ENCODE results near the gene RBP4. TPM values are rescaled to one million over a fixed set of nuclear protein-coding genes. Genes with fewer than 3 reads are reported as not detected.

The RBP4 gene
- polyA plus RNA-seq, 3 donors, result 0.61 to 0.98 (median 0.93) TPM

DNA sequence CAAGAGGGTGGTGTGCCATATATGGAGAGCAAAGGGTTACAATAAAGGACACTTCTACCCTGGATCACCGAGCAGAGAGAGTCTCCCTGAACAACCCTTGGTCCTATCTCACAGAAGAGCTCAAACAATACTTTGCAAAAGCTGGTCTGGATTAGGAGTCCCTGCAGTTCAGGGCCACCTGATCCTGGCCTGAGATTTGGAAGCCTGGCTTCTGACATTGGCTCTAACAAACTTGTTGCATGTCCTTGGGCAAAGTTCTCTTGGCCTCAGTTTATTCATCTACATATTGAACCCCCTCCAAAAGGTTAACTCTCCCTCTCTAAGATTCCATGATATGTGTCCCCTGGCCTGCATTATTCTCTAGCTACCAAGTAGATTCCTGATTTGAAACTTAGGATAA lies 1.7 kb downstream of the RBP4 start:
- no peak for DNase-seq (ENCODE audit: extremely low read depth in 1 of 11, low read depth in 9 of 11, low spot score in 4 of 11)

DNA sequence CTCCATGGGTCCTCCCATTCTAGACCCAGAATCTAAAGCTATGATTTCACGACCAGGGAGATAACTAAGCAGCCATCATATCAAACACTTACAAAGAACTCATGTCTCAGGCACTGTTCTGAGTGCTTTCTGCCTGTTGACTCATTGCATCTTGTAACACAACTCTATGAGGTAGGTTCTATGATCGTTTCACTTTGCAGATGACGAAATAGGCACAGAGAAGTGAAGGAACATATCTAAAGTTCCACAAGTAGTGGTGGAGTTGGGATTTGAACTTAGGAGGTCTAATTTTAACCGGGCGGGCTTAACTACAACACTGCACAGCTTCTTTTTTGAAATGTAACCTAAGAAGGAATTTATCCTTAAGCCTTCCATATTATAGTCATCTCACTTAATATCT lies 2.9 kb downstream of the RBP4 start:
- no peak for DNase-seq (ENCODE audit: extremely low read depth in 1 of 11, low read depth in 9 of 11, low spot score in 4 of 11)

DNA sequence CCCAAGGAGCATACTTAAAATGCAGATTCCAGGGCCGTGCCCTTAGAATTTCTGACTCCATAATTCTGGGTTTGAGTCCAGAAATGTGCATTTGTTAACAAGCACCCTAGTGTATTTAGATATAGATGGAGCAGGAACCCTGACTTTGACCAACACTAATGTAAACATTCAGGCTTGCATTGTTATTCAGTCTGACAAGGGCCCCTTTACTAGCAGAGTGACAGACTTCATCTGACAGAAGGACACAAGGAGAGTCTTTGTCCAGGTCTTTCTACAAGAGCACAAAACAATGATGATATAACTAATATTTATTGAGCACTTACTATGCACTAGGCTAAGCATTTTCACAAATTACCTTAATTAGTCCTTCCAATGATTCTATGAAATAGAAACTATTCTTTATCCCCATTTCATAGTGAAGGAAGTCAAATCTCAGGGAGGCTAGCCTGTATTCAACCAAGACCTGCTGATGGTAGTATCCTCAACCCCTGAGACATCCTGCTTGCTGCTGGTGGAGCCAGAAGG lies 3.9 kb downstream of the RBP4 start:
- DNase-seq (ENCODE audit: extremely low read depth in 1 of 11, low read depth in 9 of 11, low spot score in 4 of 11), result no peak

DNA sequence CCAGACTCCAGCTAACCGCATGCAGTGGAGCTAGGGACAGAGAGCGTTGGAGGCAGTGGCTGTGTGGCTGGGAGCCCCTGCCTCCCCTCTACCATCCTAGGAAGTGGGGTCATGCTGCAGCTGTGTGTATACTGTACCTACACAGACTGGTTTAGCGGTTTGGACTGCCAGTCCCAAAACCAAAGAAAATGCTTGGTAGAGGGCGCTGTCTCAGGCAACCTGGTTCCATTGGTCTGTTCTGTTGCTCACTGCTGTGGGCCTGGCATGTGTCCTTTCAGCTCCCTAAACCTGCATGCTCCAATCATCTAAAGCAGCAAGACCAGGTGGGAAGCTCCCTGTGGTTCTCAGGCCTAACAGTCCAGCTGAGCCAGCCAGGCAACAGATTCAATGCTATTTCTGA lies 4.5 kb downstream of the RBP4 start:
- DNase-seq (ENCODE audit: extremely low read depth in 1 of 11, low read depth in 9 of 11, low spot score in 4 of 11), result no peak

DNA sequence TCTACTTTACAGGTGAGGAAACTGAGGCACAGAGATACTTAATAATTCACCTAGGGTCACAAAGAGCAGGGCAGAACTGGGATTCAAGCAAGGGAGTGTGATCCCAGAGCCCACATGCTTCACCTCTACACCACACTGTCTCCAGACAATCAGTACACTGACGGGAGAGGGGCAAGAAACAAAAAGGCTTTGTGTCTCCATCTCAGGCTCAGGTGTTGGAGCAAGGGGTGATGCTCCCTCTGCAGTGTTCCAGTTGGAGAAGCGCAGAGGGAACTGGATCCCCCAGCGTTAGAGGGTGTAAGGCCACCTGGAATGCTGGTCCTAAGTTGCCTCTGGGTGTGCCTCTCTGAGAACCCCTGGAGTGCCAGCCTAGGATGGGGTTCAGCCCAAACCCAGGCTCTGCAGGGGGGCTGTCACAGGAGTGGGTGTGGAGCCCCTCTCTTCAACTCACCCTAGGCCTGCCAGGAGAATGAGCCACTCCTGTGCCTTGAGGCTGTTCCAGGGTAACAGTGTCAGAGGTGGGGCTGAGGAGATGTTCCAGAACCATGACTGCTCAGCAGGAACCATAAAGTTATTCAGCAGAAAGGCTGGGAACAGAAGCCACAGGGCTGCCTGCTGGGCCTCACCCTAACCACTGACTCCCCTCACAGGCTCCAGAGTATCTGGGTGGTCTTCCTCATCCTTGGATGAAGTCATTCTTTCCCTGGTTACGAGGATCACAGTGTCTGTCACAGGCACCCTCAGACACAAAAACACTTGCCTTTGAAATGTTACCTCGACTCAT lies 5.5 kb downstream of the RBP4 start:
- no peak for DNase-seq (ENCODE audit: extremely low read depth in 1 of 11, low read depth in 9 of 11, low spot score in 4 of 11)

DNA sequence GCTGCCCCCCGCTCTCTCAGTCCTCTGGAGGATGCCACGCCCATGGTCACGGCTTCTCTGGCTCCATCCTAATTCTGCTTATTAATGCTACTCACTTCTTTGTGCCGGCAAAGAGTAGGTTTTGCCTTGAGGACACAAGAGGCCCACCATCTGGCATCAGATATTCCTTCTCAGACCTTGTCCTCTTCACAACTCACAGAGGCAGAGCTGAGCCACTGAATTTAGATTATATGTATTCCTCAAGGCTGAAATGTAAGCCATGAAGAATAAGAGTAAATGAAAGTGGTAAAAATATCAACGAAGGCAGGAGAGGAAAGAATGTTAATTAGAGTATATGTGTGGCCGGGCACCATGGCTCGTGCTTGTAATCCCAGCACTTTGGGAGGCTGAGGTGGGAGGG lies 6.5 kb downstream of the RBP4 start:
- DNase-seq (ENCODE audit: extremely low read depth in 1 of 11, low read depth in 9 of 11, low spot score in 4 of 11), result no peak

DNA sequence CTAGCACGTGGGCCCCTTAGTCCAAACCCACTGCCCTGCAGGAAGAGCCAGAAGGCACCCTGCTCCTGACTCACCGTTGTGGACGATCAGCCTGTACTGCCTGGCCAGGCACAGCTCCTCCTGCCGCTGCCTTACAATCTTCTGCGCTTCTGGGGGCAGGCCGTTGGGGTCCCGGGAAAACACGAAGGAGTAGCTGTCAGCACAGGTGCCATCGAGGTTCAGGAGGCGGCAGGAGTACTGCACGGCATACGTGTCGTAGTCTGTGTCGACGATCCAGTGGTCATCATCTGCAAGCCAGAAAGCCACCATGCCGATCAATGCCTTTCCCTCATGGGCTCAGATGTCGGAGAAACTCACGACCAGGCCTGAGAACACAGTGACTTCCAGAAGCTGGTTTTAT lies 7.3 kb downstream of the RBP4 start:
- DNase-seq (ENCODE audit: extremely low read depth in 1 of 11, low read depth in 9 of 11, low spot score in 4 of 11), result no peak

DNA sequence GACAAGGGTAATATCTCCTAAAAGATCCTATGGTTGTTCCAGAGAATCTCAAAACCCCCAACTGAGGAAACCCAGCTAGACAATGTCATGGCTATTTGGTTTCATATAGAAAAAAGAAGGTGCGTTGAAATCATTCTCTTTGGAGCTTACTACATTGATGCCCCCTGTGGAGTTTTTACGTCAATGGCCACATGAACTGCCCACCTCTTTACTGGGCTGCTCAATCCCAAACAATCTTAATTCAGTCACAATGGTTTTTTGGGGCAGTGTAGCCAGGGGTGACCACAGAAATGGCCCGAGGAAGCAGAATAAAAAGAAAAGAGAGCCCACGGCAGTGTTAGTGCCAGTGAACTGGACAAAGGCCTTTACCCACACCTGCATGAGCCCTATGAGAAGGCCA lies 7.8 kb downstream of the RBP4 start:
- no peak for DNase-seq (ENCODE audit: extremely low read depth in 1 of 11, low read depth in 9 of 11, low spot score in 4 of 11)

DNA sequence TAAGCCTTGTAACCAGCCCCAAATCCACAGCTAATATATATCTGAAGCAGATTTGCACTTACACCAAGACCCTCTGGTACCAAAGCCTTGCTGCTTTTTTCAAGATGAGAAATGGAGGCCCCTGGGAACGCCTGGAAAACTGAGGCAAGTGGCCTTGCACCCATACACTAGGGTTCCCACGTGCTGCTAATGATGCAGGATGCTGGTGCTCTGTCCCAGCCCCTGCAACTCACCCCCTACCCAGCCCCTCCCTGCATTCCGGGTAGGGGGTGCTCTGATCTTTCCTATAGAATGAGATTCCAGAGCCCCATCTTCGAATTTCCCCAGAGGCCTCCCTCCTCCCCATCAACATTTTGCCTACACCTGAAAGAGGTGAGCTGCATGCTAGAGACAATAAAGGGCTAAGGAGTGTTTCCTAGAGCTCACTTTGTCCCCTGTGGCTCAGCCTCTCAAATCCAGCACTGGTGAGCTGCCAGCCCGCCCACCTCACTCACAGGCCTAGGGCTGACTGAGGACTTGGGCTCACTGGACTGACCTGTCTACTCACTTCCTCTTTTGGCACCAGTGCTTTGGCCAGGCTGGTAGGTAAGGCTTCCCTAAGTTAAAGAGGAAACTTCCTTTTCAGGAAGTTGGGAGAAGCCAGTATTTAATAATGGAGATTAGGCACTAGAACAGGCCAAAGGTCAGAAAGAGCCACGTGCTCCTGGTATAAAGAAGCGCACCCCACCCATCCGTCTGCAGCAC lies 9.8 kb downstream of the RBP4 start:
- DNase-seq (ENCODE audit: extremely low read depth in 1 of 11, low read depth in 9 of 11, low spot score in 4 of 11), result no peak

DNA sequence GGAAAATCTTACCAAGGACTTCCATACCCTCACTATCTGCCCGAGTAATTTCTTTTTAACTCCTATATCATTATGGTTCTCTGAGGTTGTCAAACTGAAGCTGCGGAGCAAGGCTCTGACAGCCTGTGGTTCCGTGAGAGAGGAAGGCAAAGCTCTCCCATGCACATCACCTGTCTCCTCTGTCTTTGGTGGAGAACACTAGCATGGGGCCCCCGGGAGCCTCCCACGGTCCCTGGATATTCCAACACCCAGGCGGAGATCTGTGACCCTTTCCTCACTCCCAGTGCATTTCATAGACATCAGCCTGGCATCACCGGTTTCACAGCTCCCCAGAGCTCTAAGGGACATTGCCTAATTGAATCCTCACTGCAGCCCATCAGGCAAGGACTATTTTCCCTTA lies 10.4 kb downstream of the RBP4 start:
- no peak for DNase-seq (ENCODE audit: extremely low read depth in 1 of 11, low read depth in 9 of 11, low spot score in 4 of 11)

DNA sequence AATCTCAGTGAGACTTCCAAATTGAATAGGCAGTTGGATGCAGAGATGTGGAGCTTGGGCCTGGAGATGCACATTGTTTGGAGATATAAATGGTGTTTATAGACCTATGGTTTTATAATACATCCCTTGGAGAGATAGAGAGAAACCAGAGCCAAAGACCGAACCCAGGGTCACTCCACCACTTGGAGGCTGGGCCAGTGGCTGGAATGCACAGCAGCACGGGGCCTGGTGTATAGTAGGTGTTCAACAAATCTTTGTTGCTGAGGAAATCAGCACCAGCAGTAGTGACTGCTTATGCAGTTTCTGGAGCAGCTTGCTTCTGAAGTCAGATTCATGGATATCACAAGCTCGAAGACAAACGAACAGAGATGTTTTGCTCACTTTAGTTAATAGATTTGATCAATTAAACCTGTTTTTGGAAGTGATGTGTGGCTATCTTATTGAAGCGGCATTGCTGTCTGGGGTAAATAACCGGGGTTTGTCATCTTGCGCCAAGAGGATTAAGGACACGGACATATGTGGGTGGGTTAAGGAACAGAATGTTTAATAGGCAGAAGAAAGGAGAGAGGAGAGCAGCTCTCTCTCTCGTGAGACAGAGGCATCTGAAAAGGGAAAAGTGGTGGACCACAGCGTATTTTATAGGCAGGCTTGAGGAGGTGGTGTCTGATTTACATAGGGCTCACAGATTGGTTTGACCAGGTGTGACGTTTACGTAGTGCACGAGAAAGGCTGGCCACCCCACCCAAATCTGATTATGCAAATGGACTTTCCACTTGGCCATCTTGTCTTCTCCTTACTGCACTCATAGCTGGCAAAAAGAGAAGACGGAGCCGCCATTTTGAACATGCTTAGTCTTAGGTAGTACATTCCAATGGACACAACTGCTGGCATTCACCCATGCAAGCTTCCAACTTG lies 11.1 kb downstream of the RBP4 start:
- DNase-seq (ENCODE audit: extremely low read depth in 1 of 11, low read depth in 9 of 11, low spot score in 4 of 11), result no peak

DNA sequence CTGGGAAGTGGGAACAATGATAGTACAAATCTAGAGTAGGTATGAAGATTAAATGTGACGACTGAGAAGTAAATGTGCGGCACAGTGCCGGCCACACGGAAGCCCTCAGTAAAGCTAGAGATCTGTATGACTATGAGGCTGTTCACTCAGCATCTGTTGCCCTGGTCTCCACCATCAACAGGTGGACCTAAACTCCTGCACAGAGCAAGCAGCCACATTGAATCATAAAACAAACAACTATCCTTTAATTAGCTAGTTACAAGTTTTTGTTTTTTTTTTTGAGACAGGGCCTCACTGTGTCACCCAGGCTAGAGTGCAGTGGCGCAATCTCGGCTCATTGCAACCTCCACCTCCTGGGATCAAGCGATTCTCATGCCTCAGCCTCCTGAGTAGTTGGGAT lies 16.6 kb downstream of the RBP4 start:
- DNase-seq (ENCODE audit: extremely low read depth in 1 of 11, low read depth in 9 of 11, low spot score in 4 of 11), result no peak

DNA sequence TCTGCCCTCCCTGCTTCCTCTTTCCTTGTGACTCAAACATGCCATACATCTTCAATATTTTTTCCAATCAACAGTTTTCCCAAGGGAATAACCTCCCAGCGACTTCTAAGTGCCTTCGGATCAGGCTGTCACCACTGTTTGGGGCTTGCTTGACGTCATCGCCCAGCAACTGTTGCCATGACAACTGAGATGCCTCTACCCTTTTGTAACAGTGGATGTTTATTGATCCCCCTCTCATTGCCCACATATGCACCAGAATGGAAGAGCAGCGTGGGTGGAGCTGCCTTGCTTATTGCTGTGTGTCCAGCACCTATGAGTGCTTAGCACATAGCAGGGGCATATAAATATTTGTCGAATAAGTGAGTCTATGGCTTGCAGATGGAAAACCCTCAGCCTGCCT lies 20.2 kb downstream of the RBP4 start:
- DNase-seq (ENCODE audit: extremely low read depth in 1 of 11, low read depth in 9 of 11, low spot score in 4 of 11), result no peak

DNA sequence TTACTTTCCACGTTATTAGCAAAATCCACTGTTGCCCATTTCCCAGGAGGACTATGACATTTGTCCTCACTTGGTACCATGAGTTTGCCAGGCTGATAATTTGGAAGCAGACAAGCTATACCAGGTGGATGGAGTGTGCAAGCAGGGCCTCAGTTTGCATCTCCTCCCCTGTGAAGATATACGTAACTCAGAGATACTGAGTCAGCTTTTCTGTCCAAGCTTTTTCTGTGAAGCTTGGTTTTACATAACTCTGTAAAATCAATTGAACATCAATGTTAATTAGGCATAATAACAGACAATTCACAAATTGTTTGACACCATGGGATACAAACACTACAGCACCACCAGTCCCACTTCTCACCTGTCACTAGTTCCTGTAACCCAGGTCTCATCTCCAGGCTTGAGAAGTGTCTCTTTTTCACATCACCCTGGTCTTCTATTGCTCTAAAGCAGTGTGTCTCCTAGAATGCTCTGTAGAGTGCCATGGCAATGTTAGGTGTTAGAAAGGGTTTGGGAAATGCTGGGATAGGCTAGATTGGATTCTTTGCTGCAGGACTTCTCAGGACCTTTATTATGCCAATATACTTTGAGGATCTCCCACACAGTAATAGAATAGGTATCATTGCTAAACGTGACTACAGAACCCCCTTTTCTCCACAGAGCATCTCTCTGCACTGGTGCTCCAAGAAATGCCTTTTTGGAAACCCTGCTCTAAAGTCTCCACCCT lies 20.9 kb downstream of the RBP4 start:
- no peak for DNase-seq (ENCODE audit: extremely low read depth in 1 of 11, low read depth in 9 of 11, low spot score in 4 of 11)

DNA sequence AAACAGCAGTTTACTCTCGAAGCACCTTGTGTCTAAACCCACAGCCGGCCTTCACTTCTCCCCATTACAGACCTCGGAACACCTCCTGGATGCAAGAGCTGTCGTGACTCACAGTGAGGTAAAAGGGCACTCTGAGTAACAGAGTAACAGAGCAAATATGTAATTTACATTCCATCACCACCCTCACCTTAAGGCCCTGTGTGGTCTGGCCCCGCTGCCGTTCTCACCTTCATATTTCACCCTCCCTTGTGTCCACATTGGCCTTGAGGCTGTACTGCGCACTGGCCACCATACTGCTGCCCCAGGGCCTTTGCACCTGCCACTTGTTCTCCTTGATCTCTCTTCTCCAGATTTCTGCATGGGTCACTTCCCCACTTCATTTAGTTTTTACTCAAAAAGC lies 21.9 kb downstream of the RBP4 start:
- no peak for DNase-seq (ENCODE audit: extremely low read depth in 1 of 11, low read depth in 9 of 11, low spot score in 4 of 11)

DNA sequence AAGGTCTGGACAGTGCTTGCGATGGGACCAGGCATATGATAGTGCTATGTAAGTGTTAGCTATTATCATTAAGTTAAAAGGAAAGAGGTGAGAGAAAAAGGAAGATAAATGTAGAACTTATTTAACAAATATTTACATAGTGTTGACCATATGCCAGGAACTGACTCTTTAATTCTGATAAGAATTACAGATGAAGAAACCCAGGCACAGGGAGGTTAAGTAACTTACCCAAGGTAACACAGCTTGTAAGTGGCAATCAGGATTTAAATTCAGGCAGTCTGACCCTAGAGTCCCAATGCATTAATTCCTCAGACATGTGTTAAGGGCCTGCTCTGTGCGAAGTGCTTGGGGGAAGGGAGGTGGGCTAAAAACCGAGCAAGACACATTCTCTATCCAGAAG lies 23.5 kb downstream of the RBP4 start:
- DNase-seq (ENCODE audit: extremely low read depth in 1 of 11, low read depth in 9 of 11, low spot score in 4 of 11), result no peak

DNA sequence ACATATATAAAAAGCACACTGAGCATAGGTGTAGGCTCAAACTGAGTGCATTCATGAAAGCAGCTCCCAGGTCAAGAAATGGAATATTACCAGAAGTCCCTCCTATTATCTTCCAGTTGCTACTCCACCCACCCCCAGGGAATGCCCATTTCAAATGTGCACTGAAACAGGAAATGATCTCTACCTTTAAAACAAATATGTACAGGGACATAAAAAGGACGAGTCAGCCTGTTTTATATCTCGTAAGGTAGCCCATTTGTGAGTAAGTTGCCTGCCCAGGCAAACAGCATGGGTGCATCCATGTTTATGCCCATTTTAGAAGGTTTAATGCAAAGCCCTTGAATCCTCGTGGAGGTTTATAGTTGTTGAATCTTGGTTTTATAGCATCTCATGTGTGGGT lies 24.1 kb downstream of the RBP4 start:
- DNase-seq (ENCODE audit: extremely low read depth in 1 of 11, low read depth in 9 of 11, low spot score in 4 of 11), result no peak

DNA sequence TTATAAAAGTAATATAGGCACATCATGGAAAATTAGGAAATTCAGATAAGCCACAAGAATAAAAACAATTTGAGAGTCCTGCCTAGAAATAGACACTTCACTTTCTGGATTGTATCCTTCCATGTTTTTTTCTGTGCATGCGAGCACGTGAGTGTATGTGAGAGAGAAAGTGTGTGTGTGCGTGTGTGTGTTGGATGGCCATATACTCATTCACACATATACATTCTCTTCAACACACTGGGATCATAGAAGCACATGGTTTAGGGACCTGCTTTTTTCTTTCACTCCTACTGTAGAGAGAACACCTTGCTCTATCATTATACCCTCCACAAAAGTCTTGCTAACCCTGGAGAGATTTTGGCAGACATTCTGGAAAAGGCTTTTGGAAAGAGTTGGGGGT lies 27.1 kb downstream of the RBP4 start:
- DNase-seq (ENCODE audit: extremely low read depth in 1 of 11, low read depth in 9 of 11, low spot score in 4 of 11), result no peak
